PFSK-1 (cell line): ENCODE measurements around the gene BICD1.

Experiments
- FOXP2 ChIP-seq: optimal IDR thresholded peaks from 2 replicates; pipeline ENCODE3; 2011; ENCODE audit warnings: borderline replicate concordance, control low read depth, inconsistent platforms; ENCODE audit not compliant: insufficient read depth; ENCODE audit errors: extremely low read length, extremely low read depth
- POLR2AphosphoS5 ChIP-seq: IDR thresholded peaks from 2 replicates; pipeline ENCODE4 v1.6.1; 2012; ENCODE audit warnings: low read depth, mild to moderate bottlenecking, control low read depth, low read length, moderate library complexity
- REST ChIP-seq, 2 experiments: IDR thresholded peaks; 2 replicates each; pipeline versions ENCODE4 v1.6.1 to v1.8.0; 2011 to 2012; ENCODE audit warnings: low read depth in 2 of 2, low read length in 2 of 2, control low read depth in 1 of 2, inconsistent platforms in 1 of 2, mild to moderate bottlenecking in 1 of 2, moderate library complexity in 1 of 2; ENCODE audit not compliant: insufficient read depth in 1 of 2
- SIN3A ChIP-seq: IDR thresholded peaks from 2 replicates; pipeline ENCODE4 v1.6.1; 2012; ENCODE audit warnings: mild to moderate bottlenecking, low read length, moderate library complexity, borderline replicate concordance; ENCODE audit not compliant: insufficient read depth
- TAF1 ChIP-seq: IDR thresholded peaks from 2 replicates; pipeline ENCODE4 v1.6.1; 2012; ENCODE audit warnings: low read length, control low read depth, borderline replicate concordance; ENCODE audit not compliant: insufficient read depth

BICD1 gene

GRCh38 chr12:32290411-32290810 is 183.8 kb downstream of the BICD1 start:
- TF ChIP-seq REST (IDR thresholded peaks at IDR 0.05; ENCODE audit: insufficient read depth in 1 of 2, low read depth in 2 of 2, low read length in 2 of 2) (no peak), TAF1 (no peak), SIN3A (no peak), POLR2AphosphoS5 (no peak), FOXP2 (no peak)

DNA sequence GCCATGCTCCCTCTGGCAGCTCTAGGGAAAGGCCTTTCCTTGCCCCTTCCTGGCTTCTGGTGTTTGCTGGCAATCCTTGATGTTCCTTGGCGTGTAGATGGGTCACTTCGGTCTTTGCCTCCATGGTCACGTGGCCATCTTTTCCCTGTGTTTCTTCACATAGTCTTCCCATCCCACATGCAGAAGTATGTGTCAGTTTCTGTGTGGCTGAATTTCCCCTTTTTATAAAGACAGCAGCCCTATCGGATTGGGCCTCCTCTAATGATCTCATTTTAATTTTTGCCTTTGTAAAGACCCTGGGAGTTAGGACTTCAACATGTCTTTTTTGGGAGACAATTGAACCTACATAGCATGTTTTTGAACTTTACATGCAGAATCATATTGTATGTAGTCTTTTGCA is 185.5 kb downstream of the BICD1 start:
- TF ChIP-seq FOXP2: no peak
- TF ChIP-seq SIN3A: no peak
- TF ChIP-seq REST (IDR thresholded peaks at IDR 0.05; ENCODE audit: insufficient read depth in 1 of 2, low read depth in 2 of 2, low read length in 2 of 2): no peak
- no peak for TF ChIP-seq TAF1
- TF ChIP-seq POLR2AphosphoS5: no peak

DNA sequence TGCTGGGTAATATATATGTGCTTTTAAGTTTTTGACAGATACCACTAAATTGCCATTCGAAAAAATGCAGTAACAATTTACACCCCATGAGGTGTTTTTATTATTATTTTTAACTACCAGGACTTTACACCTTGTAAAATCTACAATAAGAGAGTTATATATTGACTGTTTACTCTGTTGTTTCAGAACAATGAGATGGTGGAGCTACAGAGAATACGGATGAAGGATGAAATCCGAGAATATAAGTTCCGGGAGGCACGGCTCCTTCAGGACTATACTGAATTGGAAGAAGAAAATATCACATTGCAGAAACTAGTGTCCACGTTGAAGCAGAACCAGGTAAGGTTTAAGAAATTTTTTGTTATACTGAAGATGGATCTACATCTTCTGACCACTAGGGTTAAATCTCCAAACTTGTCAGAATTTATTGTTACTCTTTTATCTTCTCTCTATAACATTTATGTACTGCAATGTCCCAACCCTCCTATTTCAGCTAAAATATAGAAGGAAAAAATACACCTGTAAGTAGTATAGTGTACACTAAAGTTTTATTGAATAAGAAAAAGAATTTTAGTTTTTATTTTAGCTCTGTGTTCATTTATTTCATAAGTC is 187.3 kb downstream of the BICD1 start:
- TF ChIP-seq SIN3A (no peak), REST (IDR thresholded peaks at IDR 0.05; ENCODE audit: insufficient read depth in 1 of 2, low read depth in 2 of 2, low read length in 2 of 2) (no peak), FOXP2 (no peak), POLR2AphosphoS5 (no peak), TAF1 (no peak)

- TF ChIP-seq POLR2AphosphoS5 (no peak), REST (IDR thresholded peaks at IDR 0.05; ENCODE audit: insufficient read depth in 1 of 2, low read depth in 2 of 2, low read length in 2 of 2) (no peak), TAF1 (no peak)
Measured at GRCh38 chr12:32296567-32296966, 189.9 kb downstream of the BICD1 start.

- TF ChIP-seq REST (IDR thresholded peaks at IDR 0.05; ENCODE audit: insufficient read depth in 1 of 2, low read depth in 2 of 2, low read length in 2 of 2): no peak
- TF ChIP-seq SIN3A: no peak
- no peak for TF ChIP-seq FOXP2
- no peak for TF ChIP-seq TAF1
- no peak for TF ChIP-seq POLR2AphosphoS5
Measured at GRCh38 chr12:32298917-32299316, 192.3 kb downstream of the BICD1 start.
